Islet precursor cell (in vitro differentiated cells): ENCODE results near the gene SF3B2.
"Not testable (repeated sequence)": the region's sequence is repeated elsewhere in the genome, so short reads cannot be mapped to it uniquely, and the experiment has no call there.

Experiments used
- DNase-seq: peaks from one replicate; pipeline ENCODE4 v3.0.0-alpha.2; 2018

SF3B2 gene

GRCh38 chr11:66020212-66020611 lies 32.0 kb upstream of the SF3B2 start:
- DNase-seq, result no peak

DNA sequence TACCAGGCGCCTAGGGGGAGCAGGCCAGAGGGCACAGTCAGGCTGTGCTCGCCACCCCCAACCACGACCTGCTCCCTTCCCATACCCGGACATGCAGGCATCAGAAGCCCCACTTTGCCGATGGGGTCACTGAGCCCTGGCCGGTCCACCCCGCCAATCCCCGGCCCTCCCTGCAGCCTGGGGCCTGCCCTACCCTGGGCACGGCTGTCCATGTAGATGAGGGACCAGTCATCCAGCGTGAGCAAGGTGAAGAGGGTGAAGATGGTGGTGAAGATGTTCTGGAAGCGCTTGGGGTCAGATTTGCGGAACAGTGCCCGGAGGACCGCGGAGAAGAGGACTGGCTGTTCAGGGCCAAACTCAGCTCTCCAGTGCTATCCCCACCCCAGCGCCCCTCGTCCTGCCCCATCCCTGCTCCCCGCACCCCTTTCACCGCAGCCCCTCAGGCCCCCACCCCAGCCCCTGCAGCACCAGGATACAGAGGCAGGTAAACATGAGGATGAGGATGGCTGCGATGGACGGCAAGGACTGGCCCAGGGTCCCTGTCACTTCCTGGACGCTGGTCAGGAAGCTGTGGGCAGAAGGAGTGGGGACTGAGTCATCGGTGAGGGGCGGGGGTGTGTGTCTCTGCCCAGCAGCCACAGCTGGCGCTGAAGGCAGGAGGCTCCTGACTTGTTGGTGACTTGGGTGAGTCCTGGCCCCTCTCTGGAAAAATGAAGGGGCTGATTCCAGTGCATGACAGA lies 31.4 kb upstream of the SF3B2 start:
- peak; percentile 84 for DNase-seq

GRCh38 chr11:66022401-66023185 lies 29.6 kb upstream of the SF3B2 start:
- DNase-seq, result peak; percentile 85

GRCh38 chr11:66023186-66023440 lies 29.1 kb upstream of the SF3B2 start:
- DNase-seq, result not testable (repeated sequence)

DNA sequence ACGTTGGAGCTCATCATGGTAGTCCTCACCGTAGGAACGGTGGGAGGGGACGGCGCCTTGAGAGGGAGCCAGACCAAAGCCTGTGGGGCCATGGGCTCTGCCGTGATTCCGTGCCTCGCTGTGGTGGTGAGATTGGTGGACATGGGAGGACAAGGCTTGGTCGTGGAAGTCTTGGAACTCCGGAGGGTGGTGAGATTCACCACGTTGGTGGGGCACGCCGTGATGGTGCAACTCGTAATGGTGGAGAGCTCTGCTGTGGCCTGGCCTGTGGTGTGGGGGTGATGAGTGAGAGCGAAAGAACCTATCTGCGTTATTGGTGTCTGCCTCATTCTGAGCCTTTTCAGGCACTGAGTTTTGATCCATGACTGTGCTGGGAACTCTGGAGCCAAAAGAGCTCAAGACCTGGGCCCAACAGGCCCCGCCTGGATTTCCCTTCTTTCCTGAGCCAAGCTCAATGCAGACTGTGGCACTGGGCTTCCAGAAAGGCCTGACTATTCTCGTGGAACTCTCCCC lies 26.1 kb upstream of the SF3B2 start, which contains the start of gene CATSPER1:
TSS of gene CATSPER1 (minus strand) at position 463 of the 513 bp plus-strand sequence. CDS start at position 363, 100 bp downstream.
- DNase-seq, result no peak

DNA sequence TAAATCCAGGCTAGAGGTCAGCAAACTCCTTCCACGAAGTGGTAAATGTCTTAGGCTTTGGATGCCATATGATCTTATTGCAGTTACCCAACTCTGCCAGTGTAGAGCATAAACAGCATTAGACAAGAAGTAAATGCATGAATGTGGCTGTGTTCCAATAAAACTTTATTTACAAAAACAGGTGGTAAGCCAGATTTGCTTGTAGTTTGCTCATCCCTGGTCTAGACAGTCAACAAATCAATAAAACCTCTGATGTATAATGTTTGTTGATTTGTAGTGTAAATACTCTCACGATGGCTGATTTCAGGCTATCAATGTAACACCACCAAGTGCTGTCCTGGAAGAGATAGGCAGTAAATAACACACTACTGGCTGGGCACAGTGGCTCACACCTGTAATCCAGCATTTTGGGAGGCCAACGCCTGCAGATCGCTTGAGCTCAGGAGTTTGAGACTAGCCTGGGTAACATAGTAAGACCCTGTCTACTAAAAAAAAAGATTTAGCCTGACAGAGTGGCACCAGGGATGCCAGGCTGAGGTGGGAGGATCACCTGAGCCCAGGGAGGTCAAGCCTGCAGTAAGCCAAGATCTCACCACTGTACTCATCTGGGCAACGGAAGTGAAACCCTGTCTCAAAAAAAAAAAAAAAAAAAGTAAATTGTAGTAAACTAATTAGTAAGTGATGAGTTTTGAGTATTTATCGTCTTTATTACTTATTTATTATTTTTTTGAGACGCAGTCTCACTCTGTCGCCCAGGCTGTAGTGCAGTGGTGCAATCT lies 19.0 kb upstream of the SF3B2 start:
- no peak for DNase-seq

GRCh38 chr11:66035653-66036333 lies 16.4 kb upstream of the SF3B2 start:
- DNase-seq, result no peak

- no peak for DNase-seq
These were observed 15.8 kb upstream of the SF3B2 start for GRCh38 chr11:66036334-66036710.

DNA sequence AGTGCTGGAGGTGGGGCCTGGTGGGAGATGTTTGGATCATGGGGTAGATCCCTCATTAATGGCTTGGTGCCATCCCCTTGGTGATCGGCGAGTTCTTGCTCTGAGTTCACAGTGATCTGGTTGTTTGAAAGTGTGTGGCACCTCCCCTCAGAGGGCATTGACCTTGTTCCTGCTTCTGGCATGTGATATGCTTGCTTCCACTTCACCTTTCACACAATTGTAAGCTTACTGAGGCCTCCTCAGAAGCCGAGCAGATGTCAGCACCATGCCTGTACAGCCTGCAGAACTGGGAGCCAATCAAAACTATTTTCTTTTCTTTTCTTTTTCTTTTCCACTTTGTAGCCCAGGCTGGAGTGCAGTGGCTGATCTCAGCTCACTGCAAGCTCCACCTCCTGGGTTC lies 14.8 kb upstream of the SF3B2 start:
- DNase-seq, result no peak

GRCh38 chr11:66039765-66040164 lies 12.4 kb upstream of the SF3B2 start:
- no peak for DNase-seq

DNA sequence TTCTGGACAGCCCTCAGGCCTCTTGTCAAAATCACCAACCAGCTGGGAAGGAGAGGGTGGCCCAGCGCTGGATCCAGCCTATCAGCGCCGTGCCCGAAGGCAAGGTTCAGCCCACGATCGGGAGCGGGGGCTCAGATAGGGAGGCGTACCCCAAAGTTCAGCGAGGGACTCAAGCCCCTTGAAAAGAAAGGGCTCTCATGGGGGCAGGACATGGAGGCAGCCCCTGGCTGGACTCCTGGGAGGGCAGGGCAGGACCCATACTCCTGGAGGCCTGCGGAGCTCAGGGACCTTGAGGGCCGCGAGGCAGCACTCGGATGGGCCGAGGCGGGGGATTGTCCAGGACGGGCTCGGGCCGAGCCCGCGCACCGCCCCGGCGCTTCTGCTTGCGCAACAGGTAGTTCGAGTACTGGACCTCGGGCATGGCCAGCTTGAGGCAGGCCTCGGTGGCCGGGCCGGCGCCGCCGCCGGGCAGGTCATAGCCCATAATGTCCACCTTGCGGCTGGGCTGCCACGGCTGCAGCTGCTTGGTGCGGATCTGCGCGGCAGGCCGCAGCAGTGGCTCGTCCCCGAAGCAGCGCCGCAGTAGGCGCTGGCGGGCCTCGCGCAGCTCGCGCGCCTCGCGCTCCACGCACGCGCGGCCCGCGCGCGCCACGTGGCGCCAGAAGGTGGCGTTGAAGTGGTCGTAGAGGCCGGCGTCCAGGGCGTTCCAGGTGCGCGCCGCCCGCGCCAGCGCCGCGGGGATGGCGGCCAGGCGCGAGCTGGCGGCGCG lies 9.8 kb upstream of the SF3B2 start:
- no peak for DNase-seq

DNA sequence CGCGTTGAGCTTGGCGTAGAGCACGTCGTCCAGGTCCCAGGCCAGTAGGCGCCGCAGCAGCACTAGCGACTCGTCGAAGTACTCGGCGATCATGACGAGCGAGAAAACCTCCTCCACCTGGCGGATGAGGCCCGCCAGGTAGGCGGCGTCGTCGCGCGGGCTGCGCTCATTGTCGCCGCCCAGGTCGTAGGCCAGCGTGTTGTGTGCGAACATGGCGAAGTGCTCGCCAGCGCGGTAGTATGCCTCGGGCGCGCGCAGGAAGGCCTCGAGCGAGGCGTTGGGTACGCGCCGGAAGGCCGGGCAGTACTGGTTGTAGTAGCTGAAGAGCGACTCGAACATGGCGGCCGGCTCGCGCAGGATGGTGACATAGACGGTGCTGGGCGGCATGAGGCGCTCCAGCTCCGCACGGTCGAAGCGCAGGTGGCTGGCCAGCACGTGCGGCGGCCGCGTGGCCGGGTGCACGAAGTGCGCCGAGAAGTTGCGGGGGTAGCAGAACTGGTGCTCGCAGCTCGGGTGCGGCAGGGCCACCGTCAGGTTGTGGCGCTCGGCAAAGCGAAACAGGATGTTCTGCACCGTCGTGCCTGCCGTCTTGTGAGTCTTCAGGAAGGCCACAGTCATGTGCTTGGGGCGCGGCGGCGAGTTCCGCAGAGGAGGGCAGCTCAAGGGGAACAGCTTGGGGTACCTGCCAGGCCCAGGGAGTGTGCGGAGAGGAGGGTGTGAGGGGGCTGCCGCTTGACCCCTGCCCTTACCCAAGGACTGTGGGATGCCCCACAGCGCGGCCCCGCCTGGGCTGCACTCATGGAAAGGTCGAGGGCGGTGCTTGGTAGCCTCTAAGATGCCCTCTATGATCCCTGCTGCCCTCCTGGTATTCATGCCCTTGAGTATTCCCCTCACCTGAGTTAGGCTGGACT lies 8.9 kb upstream of the SF3B2 start:
- no peak for DNase-seq

DNA sequence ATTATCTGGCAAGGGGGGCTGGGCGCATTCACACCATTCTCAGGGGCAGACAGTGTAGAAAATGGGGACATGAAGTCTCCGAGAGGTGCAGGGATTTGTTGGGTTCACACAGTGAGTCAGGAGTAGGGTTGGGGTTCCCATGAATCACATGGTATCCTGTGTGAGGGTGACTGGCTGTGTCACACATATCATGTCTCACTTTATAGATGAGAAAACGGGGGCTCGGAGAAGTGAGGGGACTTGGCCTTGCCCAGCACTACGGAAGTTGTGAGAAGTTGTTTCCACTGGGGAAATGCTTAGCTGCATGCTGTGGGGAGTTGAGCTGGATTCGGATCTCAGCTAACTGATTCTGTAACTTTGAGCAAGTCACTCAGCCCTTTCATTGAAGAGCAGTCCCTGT lies 7.4 kb upstream of the SF3B2 start:
- no peak for DNase-seq

GRCh38 chr11:66045177-66045639 lies 7.0 kb upstream of the SF3B2 start:
- peak; percentile 91 for DNase-seq

GRCh38 chr11:66046901-66047300 lies 5.3 kb upstream of the SF3B2 start:
- no peak for DNase-seq

- DNase-seq, result no peak
These were observed 4.4 kb upstream of the SF3B2 start for GRCh38 chr11:66047541-66048365.

GRCh38 chr11:66048547-66049323 lies 3.4 kb upstream of the SF3B2 start, which contains the start of gene GAL3ST3:
GAL3ST3 (minus strand) TSS chr11:66049161; CDS start chr11:66045415, 3,746 bp downstream.
- peak; percentile 63 for DNase-seq

GRCh38 chr11:66050581-66051231 lies 1.5 kb upstream of the SF3B2 start:
- no peak for DNase-seq
